Subcutaneous abdominal adipose tissue (tissue), 5 donors: Measurements from ENCODE around the gene PIGA.
"Not testable (repeated sequence)": the region's sequence is repeated elsewhere in the genome, so short reads cannot be mapped to it uniquely, and the experiment has no call there.

ENCODE experiments used
- H3K27ac ChIP-seq: one replicate; pipeline ENCODE4 v1.7.0; 2013; ENCODE audit warnings: low read depth, mild to moderate bottlenecking, inconsistent platforms, low read length, moderate library complexity
- H3K27me3 ChIP-seq, 5 donors: one replicate each; pipeline ENCODE4 v1.7.0; 2013; ENCODE audit warnings: low read length in 5 of 5, inconsistent platforms in 1 of 5; ENCODE audit not compliant: control insufficient read depth in 5 of 5, insufficient read depth in 4 of 5
- H3K36me3 ChIP-seq, 5 donors: one replicate each; pipeline ENCODE4 v1.7.0; 2013; ENCODE audit warnings: low read length in 5 of 5; ENCODE audit not compliant: control insufficient read depth in 5 of 5, insufficient read depth in 5 of 5
- H3K4me1 ChIP-seq, 5 donors: one replicate each; pipeline ENCODE4 v1.7.0; 2013; ENCODE audit warnings: low read length in 5 of 5, mild to moderate bottlenecking in 3 of 5, moderate library complexity in 1 of 5; ENCODE audit not compliant: control insufficient read depth in 5 of 5, insufficient read depth in 5 of 5
- H3K4me3 ChIP-seq, 5 donors: one replicate each; pipeline ENCODE4 v1.7.0; 2013; ENCODE audit warnings: low read length in 5 of 5, low read depth in 1 of 5
- H3K9ac ChIP-seq, 5 donors: one replicate each; pipeline ENCODE4 v1.7.0; 2013; ENCODE audit warnings: low read length in 5 of 5, mild to moderate bottlenecking in 4 of 5, moderate library complexity in 3 of 5
- H3K9me3 ChIP-seq, 5 donors: one replicate each; pipeline ENCODE4 v1.7.0; 2013; ENCODE audit warnings: low read length in 5 of 5; ENCODE audit not compliant: control insufficient read depth in 5 of 5
- donor health status: healthy.
- donor health status: healthy.
- donor health status: healthy.
- donor health status: healthy.
- donor health status: healthy.

Gene PIGA

DNA sequence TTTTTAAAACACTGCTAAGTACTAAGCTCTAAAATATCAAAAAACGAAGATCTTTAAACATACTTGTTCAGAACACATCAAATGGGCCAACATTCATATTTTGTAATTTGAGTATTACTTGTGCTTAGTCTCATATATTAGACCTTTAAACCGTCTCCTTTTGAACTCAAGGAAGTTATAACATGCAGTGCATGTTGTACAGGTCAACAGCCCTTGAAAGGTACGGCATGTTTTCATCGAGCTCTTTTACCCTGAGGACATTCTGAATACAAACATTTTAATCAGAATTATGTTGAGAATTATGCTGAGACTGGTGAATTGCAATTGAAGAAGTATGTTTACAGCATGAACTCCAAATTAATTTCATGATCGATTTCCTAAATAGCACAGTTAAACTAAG, 12.9 kb downstream of the PIGA start:
- Histone ChIP-seq H3K4me3 (no peak overlapping the region), H3K4me1 (no peaks in the 10 kb centered on the region), H3K36me3 (peaks cover 2 to 18% (median 11%) of the 10 kb centered on the region in 5 donors), H3K9me3 (no peaks in the 10 kb centered on the region), H3K27ac (no peak overlapping the region), H3K9ac (no peak overlapping the region), H3K27me3 (peaks cover 0 to 5% (median 0%) of the 10 kb centered on the region in 5 donors)

GRCh38 chrX:15322072-15322471, 13.3 kb downstream of the PIGA start:
- Histone ChIP-seq H3K4me1 (no peaks in the 10 kb centered on the region), H3K4me3 (no peak overlapping the region), H3K36me3 (peaks cover 2 to 18% (median 11%) of the 10 kb centered on the region in 5 donors), H3K27me3 (peaks cover 0 to 5% (median 0%) of the 10 kb centered on the region in 5 donors), H3K27ac (no peak overlapping the region), H3K9ac (no peak overlapping the region), H3K9me3 (no peaks in the 10 kb centered on the region)

GRCh38 chrX:15321447-15321846, 13.9 kb downstream of the PIGA start:
- peaks cover 2 to 18% (median 11%) of the 10 kb centered on the region in 5 donors for H3K36me3 ChIP-seq
- H3K4me1 ChIP-seq = no peaks in the 10 kb centered on the region
- H3K27ac ChIP-seq = no peak overlapping the region
- no peaks in the 10 kb centered on the region for H3K9me3 ChIP-seq
- H3K4me3 ChIP-seq = no peak overlapping the region
- H3K9ac ChIP-seq = no peak overlapping the region
- H3K27me3 ChIP-seq = peaks cover 0 to 5% (median 0%) of the 10 kb centered on the region in 5 donors

- H3K27me3 ChIP-seq = peaks cover 0 to 5% (median 0%) of the 10 kb centered on the region in 5 donors
- peaks cover 2 to 18% (median 11%) of the 10 kb centered on the region in 5 donors for H3K36me3 ChIP-seq
- no peak overlapping the region for H3K4me3 ChIP-seq
- no peaks in the 10 kb centered on the region for H3K9me3 ChIP-seq
- H3K9ac ChIP-seq = no peak overlapping the region
- no peaks in the 10 kb centered on the region for H3K4me1 ChIP-seq
- H3K27ac ChIP-seq = no peak overlapping the region
Observed at GRCh38 chrX:15320297-15320696, 15.0 kb downstream of the PIGA start.

- Histone ChIP-seq H3K27ac (no peak overlapping the region), H3K36me3 (peaks cover 2 to 11% (median 10%) of the 10 kb centered on the region in 5 donors), H3K4me1 (no peaks in the 10 kb centered on the region), H3K4me3 (no peak overlapping the region), H3K9me3 (no peaks in the 10 kb centered on the region), H3K27me3 (peaks cover 0 to 2% (median 0%) of the 10 kb centered on the region in 5 donors), H3K9ac (no peak overlapping the region)
Observed at GRCh38 chrX:15319075-15319474, 16.2 kb downstream of the PIGA start.

DNA sequence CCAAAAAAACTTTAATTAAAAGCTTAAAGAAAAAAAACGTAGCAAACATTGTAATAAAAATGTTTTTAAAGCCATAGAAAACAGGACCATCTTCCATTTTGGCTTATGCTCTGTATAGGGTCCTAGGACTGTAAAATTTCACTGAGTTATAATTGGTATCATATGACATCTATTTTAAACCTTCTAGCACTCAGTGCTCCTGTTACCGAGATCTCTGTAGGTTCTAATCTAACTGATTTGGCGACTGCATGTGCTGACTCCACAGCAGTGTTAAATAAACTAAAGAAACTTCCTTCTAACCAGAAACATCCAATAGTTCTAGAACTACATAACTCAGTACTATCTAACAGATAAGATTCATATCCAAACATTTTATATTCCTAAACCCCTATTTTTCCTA, 19.8 kb downstream of the PIGA start, which contains the start of gene ASB11:
Gene ASB11 (minus strand): TSS at position 132 of the 400 bp plus-strand sequence. CDS start 35 bp downstream, at position 97.
- no peak within 1 kb of the TSS for H3K27ac ChIP-seq
- no peak within 1 kb of the TSS for H3K9ac ChIP-seq
- peaks cover 0 to 4% (median 3%) of the 10 kb centered on the region in 5 donors for H3K36me3 ChIP-seq
- no peaks in the 10 kb centered on the region for H3K4me1 ChIP-seq
- no peak within 1 kb of the TSS for H3K4me3 ChIP-seq
- H3K9me3 ChIP-seq = no peaks in the 10 kb centered on the region
- peaks cover 0 to 2% (median 0%) of the 10 kb centered on the region in 5 donors for H3K27me3 ChIP-seq

DNA sequence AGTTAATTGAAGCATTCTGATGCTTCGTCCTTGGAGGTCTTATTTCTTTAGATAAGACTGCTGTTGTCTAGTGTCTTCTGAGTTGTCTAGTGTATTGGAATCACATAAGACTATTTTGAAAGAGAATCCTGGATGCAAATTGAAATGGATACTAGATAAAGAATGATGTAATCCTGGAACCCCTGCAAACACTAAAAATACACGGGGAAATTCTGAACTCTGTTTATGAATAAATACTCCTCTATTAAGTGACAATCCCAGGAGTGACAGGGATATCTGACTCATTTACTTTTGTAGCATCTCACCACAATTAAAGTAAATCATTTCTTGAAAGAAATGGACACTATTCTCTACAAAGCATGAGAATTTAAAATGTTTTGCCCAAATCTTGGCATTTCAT, 20.9 kb downstream of the PIGA start:
- Histone ChIP-seq H3K9me3 (no peaks in the 10 kb centered on the region), H3K36me3 (no peaks in the 10 kb centered on the region), H3K4me1 (peaks cover 0 to 7% (median 0%) of the 10 kb centered on the region in 5 donors), H3K27me3 (peaks cover 0 to 2% (median 0%) of the 10 kb centered on the region in 5 donors), H3K4me3 (no peak overlapping the region), H3K27ac (no peak overlapping the region), H3K9ac (no peak overlapping the region)

DNA sequence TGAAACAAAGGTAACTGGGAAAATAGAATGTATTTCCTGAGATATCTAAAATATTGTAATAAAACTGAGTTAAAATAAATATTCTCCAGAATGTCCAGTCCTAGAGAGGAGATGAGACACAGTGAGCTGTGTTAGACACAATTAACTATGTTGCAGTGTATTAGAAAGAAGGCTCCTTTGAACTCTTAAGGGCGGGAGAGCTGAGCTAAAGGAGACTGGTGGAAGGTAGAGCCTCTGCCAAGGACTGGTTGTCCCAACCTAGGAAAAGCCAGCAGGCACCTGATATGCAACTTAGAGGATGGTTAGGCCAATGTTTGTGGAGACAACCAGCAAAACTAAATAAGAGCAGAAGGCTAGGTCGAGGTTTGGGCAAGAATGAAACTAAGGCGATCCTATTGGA, 24.2 kb downstream of the PIGA start:
- H3K4me1 ChIP-seq = peaks cover 0 to 7% (median 0%) of the 10 kb centered on the region in 5 donors
- H3K9me3 ChIP-seq = no peaks in the 10 kb centered on the region
- H3K27ac ChIP-seq = no peak overlapping the region
- no peaks in the 10 kb centered on the region for H3K36me3 ChIP-seq
- no peak overlapping the region for H3K9ac ChIP-seq
- H3K4me3 ChIP-seq = no peak overlapping the region
- H3K27me3 ChIP-seq = peaks cover 0 to 11% (median 3%) of the 10 kb centered on the region in 5 donors

GRCh38 chrX:15310117-15310516, 25.2 kb downstream of the PIGA start:
- peak overlapping the region; percentile 61 for H3K27ac ChIP-seq
- H3K4me3 ChIP-seq = no peak overlapping the region
- H3K36me3 ChIP-seq = no peaks in the 10 kb centered on the region
- H3K27me3 ChIP-seq = peaks cover 0 to 11% (median 3%) of the 10 kb centered on the region in 5 donors
- H3K9ac ChIP-seq = no peak overlapping the region
- H3K9me3 ChIP-seq = no peaks in the 10 kb centered on the region
- peaks cover 0 to 7% (median 0%) of the 10 kb centered on the region in 5 donors for H3K4me1 ChIP-seq

GRCh38 chrX:15305899-15306298, 29.4 kb downstream of the PIGA start:
- H3K36me3 ChIP-seq, H3K27ac ChIP-seq, H3K9ac ChIP-seq, H3K4me1 ChIP-seq, H3K4me3 ChIP-seq, H3K9me3 ChIP-seq: not testable (repeated sequence)
- H3K27me3 ChIP-seq = peaks cover 0 to 13% (median 3%) of the 10 kb centered on the region in 5 donors
